Dedifferentiated amniotic fluid mesenchymal stem cell (primary cell): ENCODE results near the gene SHANK3.
"Not testable (repeated sequence)": the region's sequence is repeated elsewhere in the genome, so short reads cannot be mapped to it uniquely, and the experiment has no call there.

ENCODE experiments used
- DNase-seq: peaks from one replicate; pipeline ENCODE4 v3.0.0-alpha.2; 2016; ENCODE audit errors: extremely low spot score

SHANK3 gene

GRCh38 chr22:50653256-50653655, 19.4 kb upstream of the SHANK3 start:
- DNase-seq, result no peak

- DNase-seq, result not testable (repeated sequence)
Measured at GRCh38 chr22:50654664-50655063, 18.0 kb upstream of the SHANK3 start.

- DNase-seq, result no peak
Measured at GRCh38 chr22:50656122-50657070, 16.2 kb upstream of the SHANK3 start.

GRCh38 chr22:50657925-50658324, 14.7 kb upstream of the SHANK3 start:
- DNase-seq, result no peak

- not testable (repeated sequence) for DNase-seq
Measured at GRCh38 chr22:50659711-50660110, 12.9 kb upstream of the SHANK3 start.

GRCh38 chr22:50660306-50660705, 12.3 kb upstream of the SHANK3 start:
- DNase-seq, result no peak

- no peak for DNase-seq
Measured at GRCh38 chr22:50665212-50665611, 7.4 kb upstream of the SHANK3 start.

GRCh38 chr22:50665738-50666137, 6.9 kb upstream of the SHANK3 start:
- DNase-seq, result no peak

GRCh38 chr22:50670513-50670912, 2.1 kb upstream of the SHANK3 start:
- DNase-seq, result no peak

GRCh38 chr22:50670914-50671538, 1.6 kb upstream of the SHANK3 start:
- DNase-seq, result no peak

GRCh38 chr22:50671641-50672040, 982 bp upstream of the SHANK3 start:
- DNase-seq, result no peak

- no peak for DNase-seq
Measured at GRCh38 chr22:50672041-50672440, 582 bp upstream of the SHANK3 start.

GRCh38 chr22:50673231-50674129, 857 bp downstream of the SHANK3 start:
- no peak for DNase-seq

- no peak for DNase-seq
Measured at GRCh38 chr22:50674130-50674500, 1.5 kb downstream of the SHANK3 start.

- no peak for DNase-seq
Measured at GRCh38 chr22:50674606-50675552, 2.3 kb downstream of the SHANK3 start.

GRCh38 chr22:50675553-50676179, 3.0 kb downstream of the SHANK3 start:
- no peak for DNase-seq

GRCh38 chr22:50676180-50676636, 3.6 kb downstream of the SHANK3 start:
- no peak for DNase-seq

GRCh38 chr22:50676661-50677492, 4.3 kb downstream of the SHANK3 start:
- no peak for DNase-seq

GRCh38 chr22:50677493-50678217, 5.0 kb downstream of the SHANK3 start:
- no peak for DNase-seq
